HG03354 (cell line): ENCODE results near the gene KIAA0232.

Experiments used
- ATAC-seq: cut with Tn5 transposase; IDR thresholded peaks from one replicate; pipeline ENCODE4 v1.9.1; 2021; ENCODE audit warnings: mild to moderate bottlenecking; ENCODE audit not compliant: unreplicated experiment, poor library complexity, severe bottlenecking

KIAA0232 gene

GRCh38 chr4:6782147-6782845 lies at the start of gene KIAA0232:
Gene KIAA0232 (plus strand): TSS chr4:6782727. CDS start chr4:6824454, 41,727 bp downstream.
- peak; percentile 77 for ATAC-seq

- no peak for ATAC-seq
Measured at GRCh38 chr4:6733358-6734164, 49.0 kb upstream of the KIAA0232 start.

GRCh38 chr4:6734165-6734786 lies 48.3 kb upstream of the KIAA0232 start:
- no peak for ATAC-seq

GRCh38 chr4:6739920-6740319 lies 42.6 kb upstream of the KIAA0232 start:
- no peak for ATAC-seq

GRCh38 chr4:6740347-6740746 lies 42.2 kb upstream of the KIAA0232 start:
- no peak for ATAC-seq

GRCh38 chr4:6742507-6742906 lies 40.0 kb upstream of the KIAA0232 start:
- no peak for ATAC-seq

- no peak for ATAC-seq
Measured at GRCh38 chr4:6742989-6743388, 39.5 kb upstream of the KIAA0232 start.

- ATAC-seq = no peak
Measured at GRCh38 chr4:6746721-6747293, 35.7 kb upstream of the KIAA0232 start.

- no peak for ATAC-seq
Measured at GRCh38 chr4:6747294-6748051, 35.1 kb upstream of the KIAA0232 start.

GRCh38 chr4:6748286-6748685 lies 34.2 kb upstream of the KIAA0232 start:
- ATAC-seq = no peak

GRCh38 chr4:6749340-6750171 lies 33.0 kb upstream of the KIAA0232 start:
- no peak for ATAC-seq

- ATAC-seq = no peak
Measured at GRCh38 chr4:6750286-6751221, 32.0 kb upstream of the KIAA0232 start.

GRCh38 chr4:6751611-6752485 lies 30.7 kb upstream of the KIAA0232 start:
- ATAC-seq = peak; percentile 45

- no peak for ATAC-seq
Measured at GRCh38 chr4:6752486-6752829, 30.1 kb upstream of the KIAA0232 start.

GRCh38 chr4:6753103-6753560 lies 29.4 kb upstream of the KIAA0232 start:
- ATAC-seq = no peak

GRCh38 chr4:6753891-6754290 lies 28.6 kb upstream of the KIAA0232 start:
- no peak for ATAC-seq
